NB4 (cell line): ENCODE data around the gene NKIRAS2.

ENCODE experiments used
- POLR2A ChIP-seq: IDR thresholded peaks from 2 replicates; pipeline ENCODE4 v1.6.1; 2011; ENCODE audit warnings: mild to moderate bottlenecking; ENCODE audit not compliant: insufficient read length; ENCODE audit errors: extremely low read depth
- TF ChIP-seq, protein P1 (sequence below): IDR thresholded peaks from one replicate; pipeline ENCODE4 v1.5.1; 2012; ENCODE audit warnings: low read depth, low read length
- TF ChIP-seq, protein P2 (sequence below): IDR thresholded peaks from 2 replicates; pipeline ENCODE4 v1.6.1; 2011; ENCODE audit warnings: low read depth, low read length

DNA sequence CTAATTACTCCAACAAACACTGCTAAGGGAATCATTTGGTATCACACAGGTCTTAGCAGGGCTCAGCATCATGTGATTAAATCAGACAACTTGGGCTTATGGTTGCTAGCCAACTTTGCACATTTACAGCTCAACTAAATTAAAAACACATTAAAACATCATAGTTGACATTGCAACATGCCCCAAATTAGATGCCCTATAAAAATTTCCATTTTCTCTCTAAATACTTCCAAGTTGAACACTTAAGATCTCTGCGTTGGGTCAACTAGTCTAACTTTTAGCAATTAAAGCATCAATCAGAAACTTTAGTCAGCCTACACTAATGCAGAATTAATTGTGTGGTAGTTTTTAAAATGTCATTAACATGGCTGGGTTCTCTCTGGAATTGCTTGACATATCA is 14.7 kb upstream of the NKIRAS2 start:
- TF ChIP-seq, protein P1, sequence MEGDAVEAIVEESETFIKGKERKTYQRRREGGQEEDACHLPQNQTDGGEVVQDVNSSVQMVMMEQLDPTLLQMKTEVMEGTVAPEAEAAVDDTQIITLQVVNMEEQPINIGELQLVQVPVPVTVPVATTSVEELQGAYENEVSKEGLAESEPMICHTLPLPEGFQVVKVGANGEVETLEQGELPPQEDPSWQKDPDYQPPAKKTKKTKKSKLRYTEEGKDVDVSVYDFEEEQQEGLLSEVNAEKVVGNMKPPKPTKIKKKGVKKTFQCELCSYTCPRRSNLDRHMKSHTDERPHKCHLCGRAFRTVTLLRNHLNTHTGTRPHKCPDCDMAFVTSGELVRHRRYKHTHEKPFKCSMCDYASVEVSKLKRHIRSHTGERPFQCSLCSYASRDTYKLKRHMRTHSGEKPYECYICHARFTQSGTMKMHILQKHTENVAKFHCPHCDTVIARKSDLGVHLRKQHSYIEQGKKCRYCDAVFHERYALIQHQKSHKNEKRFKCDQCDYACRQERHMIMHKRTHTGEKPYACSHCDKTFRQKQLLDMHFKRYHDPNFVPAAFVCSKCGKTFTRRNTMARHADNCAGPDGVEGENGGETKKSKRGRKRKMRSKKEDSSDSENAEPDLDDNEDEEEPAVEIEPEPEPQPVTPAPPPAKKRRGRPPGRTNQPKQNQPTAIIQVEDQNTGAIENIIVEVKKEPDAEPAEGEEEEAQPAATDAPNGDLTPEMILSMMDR = no peak
- TF ChIP-seq, protein P2, sequence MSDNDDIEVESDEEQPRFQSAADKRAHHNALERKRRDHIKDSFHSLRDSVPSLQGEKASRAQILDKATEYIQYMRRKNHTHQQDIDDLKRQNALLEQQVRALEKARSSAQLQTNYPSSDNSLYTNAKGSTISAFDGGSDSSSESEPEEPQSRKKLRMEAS = no peak
- TF ChIP-seq POLR2A = no peak
